ENCODE results near the gene ENO2.

ENO2 gene

DNA sequence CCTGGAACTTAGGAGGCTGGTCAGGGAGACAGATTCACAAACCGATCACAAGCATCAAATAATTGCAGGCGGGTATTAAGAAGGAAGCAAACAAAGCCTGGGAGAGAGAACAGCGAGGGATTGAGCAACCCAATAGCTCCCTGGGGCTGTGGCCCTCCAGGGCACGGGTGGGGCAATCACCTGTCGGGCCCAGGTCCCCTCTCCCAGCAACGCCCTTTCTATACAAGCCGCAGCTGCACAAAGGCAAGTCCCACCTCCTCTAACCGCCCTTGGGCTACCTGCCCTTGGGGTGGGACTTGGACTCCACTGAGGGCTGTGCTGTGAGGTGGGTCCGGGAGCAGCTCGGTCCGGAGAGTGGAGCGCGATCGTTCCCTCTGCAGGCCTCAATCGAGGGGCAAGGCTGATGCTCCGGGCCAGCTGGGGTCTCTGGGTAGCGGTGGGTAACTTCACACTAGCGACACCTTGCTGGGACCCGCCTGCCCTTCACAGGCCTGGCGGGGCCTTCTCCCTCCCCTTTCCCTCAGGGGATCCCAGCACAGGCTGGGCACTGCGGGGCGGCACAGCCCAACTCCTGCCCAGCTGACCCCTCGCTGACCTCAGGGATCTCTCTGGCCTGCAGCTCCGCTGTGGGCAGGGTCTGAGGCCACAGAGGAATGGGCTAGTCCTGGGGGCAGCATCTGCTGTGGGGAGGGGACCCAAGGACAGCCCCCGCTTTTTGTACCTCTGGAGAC is 48.1 kb downstream of the ENO2 start:
- peak overlapping the region; percentile 95 for H3K27ac Mint-ChIP-seq
- DNase-seq (ENCODE audit: low spot score in 2 of 2) = no peak
- peak overlapping the region; percentile 80 for H3K4me3 Mint-ChIP-seq
- no peak for ATAC-seq
- peaks cover 90% of the 10 kb centered on the region for H3K36me3 Mint-ChIP-seq
- no peaks in the 10 kb centered on the region for H3K9me3 Mint-ChIP-seq
- H3K4me1 Mint-ChIP-seq = peaks cover 69% of the 10 kb centered on the region

DNA sequence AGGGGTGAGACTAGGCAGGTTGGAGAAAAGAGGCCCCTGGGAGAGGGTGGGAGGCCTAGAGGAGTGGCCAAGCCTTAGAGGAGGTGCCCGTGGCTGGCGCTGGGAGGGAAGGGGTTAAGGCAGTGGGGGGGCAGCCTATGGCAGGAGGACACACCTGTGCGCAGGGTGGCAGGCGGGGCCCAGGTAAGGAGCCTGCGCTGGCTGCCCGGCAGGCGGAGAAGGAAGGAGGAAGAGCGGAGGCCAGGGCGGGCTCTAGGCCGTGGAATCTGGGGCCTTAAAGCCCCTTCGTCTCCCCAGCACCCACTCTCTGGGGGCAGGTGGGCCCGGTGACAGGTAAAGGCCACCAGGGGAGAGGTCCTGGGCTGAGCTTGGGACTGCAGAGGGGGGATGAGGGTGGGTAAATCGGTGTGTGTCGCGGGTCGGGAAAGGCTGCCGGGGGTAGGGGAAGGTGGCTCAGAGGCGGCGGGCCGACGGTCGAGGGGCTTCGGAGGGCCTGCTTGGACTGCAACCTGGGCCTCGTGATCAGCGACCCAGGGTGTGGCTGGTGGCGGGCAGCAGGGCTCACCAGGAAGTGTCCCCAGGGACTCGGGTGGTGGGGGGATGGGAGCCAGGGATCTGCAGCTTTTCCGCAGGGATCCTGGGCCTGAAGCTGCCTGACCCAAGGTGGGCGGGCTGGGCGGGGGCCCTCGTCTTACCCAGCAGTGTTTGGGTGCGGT is 48.8 kb downstream of the ENO2 start:
- peak overlapping the region; percentile 95 for H3K27ac Mint-ChIP-seq
- ATAC-seq (no peak), DNase-seq (ENCODE audit: low spot score in 2 of 2) (no peak)
- peaks cover 62% of the 10 kb centered on the region for H3K4me1 Mint-ChIP-seq
- H3K9me3 Mint-ChIP-seq = no peaks in the 10 kb centered on the region
- H3K4me3 Mint-ChIP-seq = peak overlapping the region; percentile 80
- H3K36me3 Mint-ChIP-seq = peaks cover 90% of the 10 kb centered on the region

DNA sequence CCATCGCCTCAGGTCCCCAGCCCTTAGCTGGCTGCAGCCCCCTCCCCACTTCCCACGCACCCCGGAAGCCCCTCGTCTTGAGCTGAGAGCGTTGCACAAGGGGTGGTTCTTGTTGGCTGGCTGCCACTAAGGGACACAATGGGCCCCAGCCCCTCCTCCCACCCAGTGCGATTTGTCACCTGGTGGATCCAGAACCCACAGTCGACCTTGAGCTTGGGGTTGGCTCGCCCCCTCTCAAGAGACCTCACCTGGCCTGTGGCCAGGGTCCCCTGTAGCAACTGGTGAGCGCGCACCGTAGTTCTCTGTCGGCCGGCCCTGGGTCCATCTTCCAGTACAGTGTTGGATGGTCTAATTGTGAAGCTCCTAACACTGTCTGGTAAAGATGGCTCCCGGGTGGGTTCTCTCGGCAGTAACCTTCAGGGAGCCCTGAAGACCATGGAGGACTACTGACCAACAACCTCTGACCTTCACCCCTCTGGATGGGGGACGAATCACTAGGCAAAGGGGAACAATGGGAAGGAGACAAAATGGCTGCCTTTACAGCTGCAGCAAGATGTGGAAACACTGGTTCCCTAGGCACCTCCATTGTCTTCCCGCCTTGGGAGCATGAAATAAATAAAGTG is 49.5 kb downstream of the ENO2 start:
- Mint-ChIP-seq H3K4me3 (no peak overlapping the region), H3K36me3 (peaks cover 90% of the 10 kb centered on the region), H3K9me3 (no peaks in the 10 kb centered on the region), H3K27ac (peak overlapping the region; percentile 93), H3K4me1 (peaks cover 61% of the 10 kb centered on the region)
- ATAC-seq (no peak), DNase-seq (ENCODE audit: low spot score in 2 of 2) (no peak)

DNA sequence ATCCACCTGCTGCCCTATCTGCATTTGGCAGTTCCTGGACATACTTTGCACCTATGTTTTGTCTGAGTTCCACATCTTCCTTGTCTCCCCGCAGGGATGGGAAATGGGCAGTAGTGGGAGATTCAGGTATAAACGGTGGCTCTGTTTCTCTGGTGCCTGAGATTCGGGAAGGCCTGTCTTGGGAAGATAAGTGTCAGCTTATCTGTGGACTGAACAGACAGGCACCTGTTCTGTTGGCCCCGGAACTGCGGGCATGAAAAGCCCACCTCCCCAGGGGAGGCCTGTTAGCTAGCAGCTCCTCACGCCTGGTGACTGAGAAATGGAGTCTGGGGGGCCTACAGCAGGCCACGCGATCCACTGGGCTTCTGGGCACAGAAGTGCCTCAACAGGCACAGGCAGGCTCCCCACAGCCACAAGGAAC is 50.2 kb downstream of the ENO2 start:
- H3K4me3 Mint-ChIP-seq = peak overlapping the region; percentile 13
- no peak for DNase-seq (ENCODE audit: low spot score in 2 of 2)
- no peak for ATAC-seq
- no peaks in the 10 kb centered on the region for H3K9me3 Mint-ChIP-seq
- peaks cover 60% of the 10 kb centered on the region for H3K4me1 Mint-ChIP-seq
- peaks cover 90% of the 10 kb centered on the region for H3K36me3 Mint-ChIP-seq
- H3K27ac Mint-ChIP-seq = peak overlapping the region; percentile 93

DNA sequence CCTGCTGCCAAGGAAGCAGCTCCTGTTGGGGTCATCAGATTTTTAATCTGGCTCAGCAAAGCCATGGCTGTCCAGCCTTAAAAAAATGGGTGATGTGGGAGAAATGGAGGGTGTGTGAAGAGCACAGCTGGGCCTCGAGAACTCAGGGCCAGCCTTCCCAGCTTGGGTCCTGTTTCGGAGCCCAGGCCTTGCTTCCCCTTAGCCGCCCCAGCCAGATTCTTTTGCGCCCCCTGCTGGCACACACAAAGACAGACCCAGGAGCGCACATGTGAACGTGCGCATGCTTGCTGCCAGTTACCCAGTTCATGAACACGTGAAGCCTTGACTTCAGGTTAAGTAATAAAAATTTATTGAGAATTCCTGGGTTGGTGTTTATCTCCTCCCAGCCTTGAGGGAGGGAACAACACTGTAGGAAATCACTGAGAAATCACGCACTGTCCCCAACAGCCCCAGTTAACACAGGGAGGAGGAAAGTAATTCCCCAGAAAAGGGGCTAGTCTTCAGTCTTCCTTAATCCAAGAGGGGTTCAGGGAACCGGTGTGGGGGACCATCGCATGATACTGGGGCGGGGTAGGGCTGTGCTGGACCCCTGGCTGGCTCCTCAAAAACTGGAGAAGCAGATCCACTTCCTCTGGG is 50.8 kb downstream of the ENO2 start:
- Mint-ChIP-seq H3K4me3 (peak overlapping the region; percentile 13), H3K4me1 (peaks cover 55% of the 10 kb centered on the region), H3K9me3 (no peaks in the 10 kb centered on the region), H3K27ac (peak overlapping the region; percentile 93), H3K36me3 (peaks cover 90% of the 10 kb centered on the region)
- ATAC-seq = peak; percentile 51
- DNase-seq (ENCODE audit: low spot score in 2 of 2) = peak; percentile 87 to 91

DNA sequence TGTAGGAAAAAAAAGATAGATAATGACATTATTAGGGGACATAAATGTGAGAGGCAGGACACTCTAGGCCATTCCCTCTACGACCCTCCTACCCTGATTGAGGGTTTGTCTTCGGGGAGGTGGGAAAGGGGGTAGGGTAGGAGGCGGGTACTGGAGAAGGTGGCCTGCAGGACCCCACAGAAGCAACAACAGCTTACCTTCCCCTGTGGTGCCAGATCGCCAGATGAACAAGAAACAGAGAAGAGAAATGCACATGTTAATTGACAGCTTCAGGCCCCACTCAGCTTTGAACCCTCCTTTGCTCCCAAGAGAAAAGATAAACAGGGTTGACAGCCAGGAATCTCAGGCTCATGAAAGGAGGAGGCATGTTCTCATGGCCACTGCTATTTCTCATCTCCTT is 51.3 kb downstream of the ENO2 start:
- no peak for ATAC-seq
- Mint-ChIP-seq H3K4me1 (peaks cover 52% of the 10 kb centered on the region), H3K27ac (peak overlapping the region; percentile 93), H3K36me3 (peaks cover 89% of the 10 kb centered on the region), H3K4me3 (peak overlapping the region; percentile 13), H3K9me3 (no peaks in the 10 kb centered on the region)
- peak in 1 of 2 donors; percentile 46 for DNase-seq (ENCODE audit: low spot score in 2 of 2)

DNA sequence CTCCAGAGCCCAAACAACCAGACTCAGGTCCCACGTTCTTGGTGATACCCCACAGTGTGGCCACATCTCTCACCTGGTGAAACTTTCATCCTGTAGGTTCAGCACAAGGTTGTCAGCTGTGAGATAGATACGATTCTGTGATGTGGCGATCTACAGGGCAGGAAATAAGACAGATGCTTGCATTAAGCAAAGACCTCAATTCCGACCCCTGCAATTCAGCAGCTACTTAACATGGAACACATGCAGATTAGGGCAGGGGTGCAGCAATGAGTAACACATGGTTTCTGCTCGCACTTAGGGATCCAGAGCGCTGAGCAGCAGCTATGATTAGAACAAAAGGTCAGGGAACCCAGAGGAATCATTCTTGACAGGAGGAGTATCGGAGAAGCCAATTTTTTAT is 52.0 kb downstream of the ENO2 start:
- Mint-ChIP-seq H3K9me3 (no peaks in the 10 kb centered on the region), H3K27ac (peak overlapping the region; percentile 93), H3K36me3 (peaks cover 89% of the 10 kb centered on the region), H3K4me3 (no peak overlapping the region), H3K4me1 (peaks cover 50% of the 10 kb centered on the region)
- no peak for DNase-seq (ENCODE audit: low spot score in 2 of 2)
- no peak for ATAC-seq

DNA sequence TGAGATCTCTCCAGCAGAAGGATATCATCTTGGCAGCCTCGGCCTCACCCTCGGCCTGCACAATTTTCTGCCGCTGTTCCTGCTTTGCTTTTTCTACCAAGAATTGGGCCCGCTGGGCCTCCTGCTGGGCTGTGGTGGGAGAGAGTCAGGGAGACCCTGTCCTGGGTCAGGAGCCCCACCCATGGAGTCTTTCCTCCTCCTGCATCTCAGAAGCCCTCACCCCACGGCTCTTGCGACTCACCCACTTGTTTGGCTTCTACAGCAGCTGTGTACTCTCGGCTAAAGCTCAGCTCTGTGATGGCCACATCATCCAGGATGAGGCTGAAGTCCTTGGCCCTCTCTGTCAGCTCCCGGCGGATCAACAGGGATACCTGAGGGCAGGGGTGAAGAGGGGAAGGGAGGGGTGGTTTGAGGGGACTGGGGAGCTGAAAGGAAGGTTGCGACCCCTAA is 53.3 kb downstream of the ENO2 start:
- DNase-seq (ENCODE audit: low spot score in 2 of 2) (no peak), ATAC-seq (no peak)
- Mint-ChIP-seq H3K4me1 (peaks cover 49% of the 10 kb centered on the region), H3K27ac (peak overlapping the region; percentile 99), H3K4me3 (no peak overlapping the region), H3K9me3 (no peaks in the 10 kb centered on the region), H3K36me3 (peaks cover 89% of the 10 kb centered on the region)

DNA sequence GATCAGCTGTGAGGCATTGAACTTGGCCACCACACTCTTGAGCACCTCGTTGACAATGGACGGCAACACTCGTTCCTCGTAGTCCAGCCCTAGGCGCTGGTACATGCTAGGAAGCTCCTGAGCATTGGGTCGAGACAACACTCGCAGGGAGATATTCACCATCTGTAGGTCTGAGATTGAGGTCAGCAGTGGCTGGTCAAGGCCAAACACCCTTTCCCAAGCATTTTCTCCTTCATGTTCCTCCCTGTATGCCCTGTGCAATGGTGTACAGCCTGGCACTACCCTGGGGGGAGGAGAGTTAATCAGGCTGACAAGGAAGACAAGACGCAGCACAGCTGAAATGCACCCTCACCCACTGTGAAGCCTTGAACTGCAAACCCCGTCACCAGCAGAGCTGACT is 54.0 kb downstream of the ENO2 start:
- H3K36me3 Mint-ChIP-seq = peaks cover 89% of the 10 kb centered on the region
- ATAC-seq (no peak), DNase-seq (ENCODE audit: low spot score in 2 of 2) (no peak)
- H3K9me3 Mint-ChIP-seq = no peaks in the 10 kb centered on the region
- peak overlapping the region; percentile 99 for H3K27ac Mint-ChIP-seq
- peak overlapping the region; percentile 97 for H3K4me3 Mint-ChIP-seq
- peaks cover 53% of the 10 kb centered on the region for H3K4me1 Mint-ChIP-seq

DNA sequence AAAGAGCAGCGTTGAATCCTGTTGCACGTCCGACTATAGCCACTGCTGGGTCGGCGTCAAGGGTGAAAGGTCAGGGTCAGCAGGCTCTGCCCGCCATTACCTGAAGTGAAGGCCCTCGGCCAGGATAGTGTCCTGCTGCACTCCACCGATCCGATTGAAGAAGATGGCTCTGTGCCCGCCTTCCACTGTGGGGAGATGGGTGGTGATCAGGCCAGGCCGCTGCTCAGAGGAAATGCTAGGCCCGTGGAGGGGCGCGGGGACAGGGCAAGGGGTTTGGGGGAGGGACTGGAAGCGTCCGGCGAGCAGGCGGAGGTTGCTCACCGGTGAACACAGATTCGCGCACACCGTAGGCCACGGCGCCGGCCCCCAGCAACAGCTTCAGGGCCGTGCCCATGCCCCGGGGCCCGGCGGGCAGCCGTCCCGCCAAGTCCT is 55.7 kb downstream of the ENO2 start:
- Mint-ChIP-seq H3K4me3 (peak overlapping the region; percentile 97), H3K36me3 (peaks cover 98% of the 10 kb centered on the region), H3K4me1 (peaks cover 50% of the 10 kb centered on the region), H3K9me3 (no peaks in the 10 kb centered on the region), H3K27ac (peak overlapping the region; percentile 99)
- ATAC-seq (peak; percentile 2), DNase-seq (ENCODE audit: low spot score in 2 of 2) (no peak)

Data from stimulated activated effector memory CD8-positive, alpha-beta T cell treated with anti-CD3 and anti-CD28 coated beads, Interleukin-12 subunit alpha, Interleukin-12 subunit beta, amount 100 ng/mL, for 72 hours (primary cell).